Left ventricle myocardium inferior (tissue), 1 donor: ENCODE data around the gene SLC6A2. TPM values are rescaled to one million over a fixed set of nuclear protein-coding genes. Genes with fewer than 3 reads are reported as not detected.

Source experiments
- DNase-seq: peaks from one replicate; pipeline ENCODE4 v3.0.0-alpha.2; 2020
- H3K27ac ChIP-seq: fragments of 200-600 bp; replicated peaks from 2 replicates; pipeline ENCODE4 v1.8.0; 2021
- H3K27me3 ChIP-seq: fragments of 200-600 bp; 2 replicates; pipeline ENCODE4 v1.8.0; 2021; ENCODE audit warnings: low read depth
- H3K36me3 ChIP-seq: fragments of 200-600 bp; 2 replicates; pipeline ENCODE4 v1.8.0; 2021
- H3K4me1 ChIP-seq: fragments of 200-600 bp; 2 replicates; pipeline ENCODE4 v1.8.0; 2021
- H3K4me3 ChIP-seq: fragments of 200-600 bp; 2 replicates; pipeline ENCODE4 v1.8.0; 2021; ENCODE audit warnings: mild to moderate bottlenecking, moderate library complexity
- H3K9me3 ChIP-seq: fragments of 200-600 bp; replicated peaks from 2 replicates; pipeline ENCODE4 v1.8.0; 2021
- CTCF ChIP-seq: fragments of 200-600 bp; IDR thresholded peaks from 2 replicates; pipeline ENCODE4 v1.8.0; 2021; ENCODE audit warnings: antibody characterized with exemption, mild to moderate bottlenecking, borderline replicate concordance
- intact Hi-C: fragments of 100-400 bp; cut with micrococcal nuclease; formaldehyde crosslinking; loops from one replicate; pipeline ENCODE4 v1.11.0; 2022
- total RNA-seq: library from RNA; stranded (reverse); fragmentation: NEBNext Ultra II Directional; extraction: Animal tissue kit (Norgen Biotek cat#: 25700); gene quantifications from one replicate; pipeline ENCODE4 v1.2.1, GENCODE V29; 2021
- donor health status: DM: no; HTN: yes; CAD: no; lungs with severe emphysema.

Gene SLC6A2
- total RNA-seq, 1 donor from 2014 or later, result not detected

- peaks cover 49% of the 10 kb centered on the region for H3K27me3 ChIP-seq
- no peak for TF ChIP-seq CTCF
- peaks cover 14% of the 10 kb centered on the region for H3K9me3 ChIP-seq
- intact Hi-C loops, result no loop called here
- no peak for DNase-seq
- H3K4me1 ChIP-seq, result no peaks in the 10 kb centered on the region
- H3K4me3 ChIP-seq, result no peak overlapping the region
- no peaks in the 10 kb centered on the region for H3K36me3 ChIP-seq
- H3K27ac ChIP-seq, result no peak overlapping the region
These were observed 32.0 kb downstream of the SLC6A2 start for GRCh38 chr16:55687802-55688201.

- Histone ChIP-seq H3K36me3 (no peaks in the 10 kb centered on the region), H3K27me3 (peaks cover 40% of the 10 kb centered on the region), H3K27ac (no peak overlapping the region), H3K4me1 (no peaks in the 10 kb centered on the region), H3K4me3 (no peak overlapping the region), H3K9me3 (peaks cover 8% of the 10 kb centered on the region)
- intact Hi-C loops, result no loop called here
- DNase-seq, result no peak
- TF ChIP-seq CTCF, result no peak
These were observed 35.1 kb downstream of the SLC6A2 start for GRCh38 chr16:55690841-55691240.

GRCh38 chr16:55691771-55692170, 36.0 kb downstream of the SLC6A2 start:
- Histone ChIP-seq H3K4me3 (no peak overlapping the region), H3K4me1 (no peaks in the 10 kb centered on the region), H3K36me3 (no peaks in the 10 kb centered on the region), H3K27ac (no peak overlapping the region), H3K9me3 (peaks cover under 1% of the 10 kb centered on the region), H3K27me3 (peaks cover 32% of the 10 kb centered on the region)
- no peak for TF ChIP-seq CTCF
- DNase-seq, result no peak
- intact Hi-C loops, result no loop called here

DNA sequence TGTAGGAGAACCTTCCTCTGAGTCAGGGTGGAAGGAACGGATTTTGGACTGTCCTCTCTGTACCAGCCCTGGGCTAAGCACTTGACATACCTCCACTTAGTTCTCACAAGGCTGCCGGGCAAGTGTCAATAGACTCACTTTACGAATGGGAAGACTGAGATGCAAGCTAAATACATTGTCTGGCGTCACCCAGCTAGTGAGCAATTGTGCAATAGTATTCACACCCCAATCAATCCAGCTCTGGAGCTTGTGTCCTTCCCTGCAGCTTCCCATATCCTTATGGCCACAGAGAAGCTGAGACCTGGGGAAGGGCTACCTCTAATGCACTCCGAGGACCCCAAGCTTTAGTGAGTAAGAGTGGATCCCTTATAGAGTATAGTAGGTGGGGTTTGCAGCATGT, 39.8 kb downstream of the SLC6A2 start:
- H3K4me1 ChIP-seq, result no peaks in the 10 kb centered on the region
- DNase-seq, result no peak
- TF ChIP-seq CTCF, result no peak
- no peaks in the 10 kb centered on the region for H3K9me3 ChIP-seq
- no peak overlapping the region for H3K4me3 ChIP-seq
- intact Hi-C loops, result no loop called here
- no peaks in the 10 kb centered on the region for H3K36me3 ChIP-seq
- H3K27me3 ChIP-seq, result peaks cover 18% of the 10 kb centered on the region
- H3K27ac ChIP-seq, result no peak overlapping the region

DNA sequence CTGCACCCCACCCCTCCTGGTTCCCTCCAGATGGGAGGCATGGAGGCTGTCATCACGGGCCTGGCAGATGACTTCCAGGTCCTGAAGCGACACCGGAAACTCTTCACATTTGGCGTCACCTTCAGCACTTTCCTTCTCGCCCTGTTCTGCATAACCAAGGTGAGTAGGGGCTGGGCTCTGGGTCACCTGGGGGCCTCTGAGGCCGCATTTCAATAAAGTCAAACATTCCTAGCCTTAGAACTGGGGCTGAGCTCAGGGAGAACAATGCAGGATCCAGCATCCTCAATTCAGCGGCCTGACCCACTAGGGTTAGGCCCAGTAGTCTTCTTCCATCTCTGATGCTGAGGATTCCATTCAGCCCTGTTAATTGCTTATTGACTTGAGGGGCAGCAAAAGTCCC, 42.1 kb downstream of the SLC6A2 start:
- Histone ChIP-seq H3K4me1 (no peaks in the 10 kb centered on the region), H3K36me3 (no peaks in the 10 kb centered on the region), H3K4me3 (no peak overlapping the region), H3K27me3 (peaks cover 17% of the 10 kb centered on the region), H3K9me3 (no peaks in the 10 kb centered on the region), H3K27ac (no peak overlapping the region)
- TF ChIP-seq CTCF, result no peak
- intact Hi-C loops, result no loop called here
- DNase-seq, result no peak

GRCh38 chr16:55698331-55698730, 42.5 kb downstream of the SLC6A2 start:
- intact Hi-C loops, result no loop called here
- DNase-seq, result no peak
- TF ChIP-seq CTCF, result no peak

More at GRCh38 chr16:55698331-55698730, 42.5 kb downstream of the SLC6A2 start:
- H3K4me3 ChIP-seq, result no peak overlapping the region
- peaks cover 21% of the 10 kb centered on the region for H3K27me3 ChIP-seq
- H3K36me3 ChIP-seq, result no peaks in the 10 kb centered on the region
- no peak overlapping the region for H3K27ac ChIP-seq
- H3K9me3 ChIP-seq, result no peaks in the 10 kb centered on the region
- H3K4me1 ChIP-seq, result no peaks in the 10 kb centered on the region
